Fibroblast of lung (primary cell): ENCODE data around the gene ARMC10. TPM values are rescaled to one million over a fixed set of nuclear protein-coding genes. Genes with fewer than 3 reads are reported as not detected.
"Not testable (repeated sequence)": the region's sequence is repeated elsewhere in the genome, so short reads cannot be mapped to it uniquely, and the experiment has no call there.

Experiments
- DNase-seq, 2 donors: peaks; one replicate each; pipeline versions ENCODE4 v3.0.0 to v3.0.0-alpha.2; 2010; ENCODE audit warnings: low read depth in 2 of 2
- H2AFZ ChIP-seq: 2 replicates; pipeline ENCODE4 v1.5.1; 2012; ENCODE audit warnings: low read length, control low read depth, inconsistent platforms
- H3K27ac ChIP-seq: 2 replicates; pipeline ENCODE4 v1.5.1; 2011; ENCODE audit warnings: low read length, control low read depth; ENCODE audit not compliant: insufficient read depth
- H3K27me3 ChIP-seq: 2 replicates; pipeline ENCODE4 v1.5.1; 2011; ENCODE audit warnings: mild to moderate bottlenecking, low read length; ENCODE audit not compliant: control insufficient read depth, insufficient read depth
- H3K36me3 ChIP-seq: 2 replicates; pipeline ENCODE4 v1.5.1; 2011; ENCODE audit warnings: low read length; ENCODE audit not compliant: control insufficient read depth, insufficient read depth
- H3K4me1 ChIP-seq: 2 replicates; pipeline ENCODE4 v1.5.1; 2011; ENCODE audit warnings: low read length; ENCODE audit not compliant: control insufficient read depth, insufficient read depth; ENCODE audit errors: extremely low read depth
- H3K4me2 ChIP-seq: 2 replicates; pipeline ENCODE4 v1.5.1; 2011; ENCODE audit warnings: low read length, control low read depth; ENCODE audit not compliant: insufficient read depth; ENCODE audit errors: extremely low read depth
- H3K4me3 ChIP-seq, 4 experiments: fragments of 200-600 bp in 1 of 4; sonication (generic) in 1 of 4; replicated peaks in 1 of 4; 2 replicates each; pipeline ENCODE4 v1.5.1; 2011 to 2016; ENCODE audit warnings: low read length in 4 of 4, low read depth in 3 of 4, mild to moderate bottlenecking in 3 of 4, control low read depth in 2 of 4, inconsistent platforms in 1 of 4, mixed read lengths in 1 of 4; ENCODE audit not compliant: insufficient read depth in 1 of 4; ENCODE audit errors: control extremely low read depth in 1 of 4
- H3K79me2 ChIP-seq: 2 replicates; pipeline ENCODE4 v1.5.1; 2012; ENCODE audit warnings: mild to moderate bottlenecking, low read length, inconsistent platforms; ENCODE audit not compliant: control insufficient read depth, insufficient read depth
- H3K9ac ChIP-seq: 2 replicates; pipeline ENCODE4 v1.5.1; 2011; ENCODE audit warnings: mild to moderate bottlenecking, low read length, control low read depth; ENCODE audit not compliant: insufficient read depth
- H3K9me3 ChIP-seq: 2 replicates; pipeline ENCODE4 v1.5.1; 2012; ENCODE audit warnings: low read depth, low read length; ENCODE audit not compliant: control insufficient read depth, insufficient read depth
- H4K20me1 ChIP-seq: 2 replicates; pipeline ENCODE4 v1.5.1; 2011; ENCODE audit warnings: low read length; ENCODE audit not compliant: control insufficient read depth, insufficient read depth; ENCODE audit errors: extremely low read depth
- EZH2 ChIP-seq: IDR thresholded peaks from 2 replicates; pipeline ENCODE4 v1.5.1; 2012; ENCODE audit warnings: low read length, control low read depth, mild to moderate bottlenecking; ENCODE audit errors: missing control alignments
- polyA plus RNA-seq, 2 donors: library from polyadenylated mRNA; depleted of rRNA in 1 of 2; stranded (reverse) in 1 of 2; unstranded in 1 of 2; fragments of >200 nt; gene quantifications; 2 replicates each; pipeline ENCODE4 v1.2.1, GENCODE V29; 2011 to 2012; ENCODE audit warnings: missing spikeins in 1 of 2
- total RNA-seq: library from RNA; depleted of rRNA; stranded (reverse); fragments of >200 nt; gene quantifications from 2 replicates; pipeline ENCODE4 v1.2.1, GENCODE V29; 2014
- TF ChIP-seq, protein P1 (sequence below), 2 donors: IDR thresholded peaks in 1 of 2; conservative IDR thresholded peaks in 1 of 2; 1 replicate in 1 of 2; 2 replicates in 1 of 2; pipeline ENCODE4 v1.5.1; 2011 to 2012; ENCODE audit warnings: low read length in 2 of 2, control low read depth in 1 of 2, inconsistent platforms in 1 of 2, low read depth in 1 of 2, mild to moderate bottlenecking in 1 of 2

Gene ARMC10
- total and polyA plus RNA-seq, 2 donors (not counting 1 experiment from before 2014, with no cell fraction given), result 31.8 to 50.5 TPM

DNA sequence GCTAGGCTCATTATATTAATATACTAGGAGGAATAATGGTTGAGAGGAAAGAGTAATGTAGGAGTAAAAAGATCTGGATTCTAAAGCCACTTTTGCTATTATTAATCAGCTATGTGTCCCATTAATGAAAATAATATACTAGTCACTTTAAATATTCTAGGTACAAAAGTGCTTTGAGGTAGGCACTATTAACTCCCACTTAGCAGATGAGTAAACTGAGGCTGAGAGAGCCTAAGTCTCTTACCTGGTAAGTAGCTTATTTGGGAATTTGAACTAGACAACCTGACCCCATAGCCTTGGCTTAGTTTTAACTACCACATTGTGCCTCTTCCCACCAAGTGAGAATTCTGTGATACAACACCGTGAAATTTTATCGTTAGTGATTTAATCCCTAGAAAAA, 6.0 kb downstream of the ARMC10 start:
- H3K4me1 ChIP-seq, result no peaks in the 10 kb centered on the region
- H3K27ac ChIP-seq, result no peak overlapping the region
- no peaks in the 10 kb centered on the region for H3K9me3 ChIP-seq
- H4K20me1 ChIP-seq, result no peaks in the 10 kb centered on the region
- H3K9ac ChIP-seq, result no peak overlapping the region
- H3K79me2 ChIP-seq, result peaks cover 18% of the 10 kb centered on the region
- no peak overlapping the region for H3K4me2 ChIP-seq
- no peak overlapping the region for H3K4me3 ChIP-seq
- H3K36me3 ChIP-seq, result no peaks in the 10 kb centered on the region
- H2AFZ ChIP-seq, result no peak overlapping the region
- no peak for TF ChIP-seq EZH2
- TF ChIP-seq, protein P1, sequence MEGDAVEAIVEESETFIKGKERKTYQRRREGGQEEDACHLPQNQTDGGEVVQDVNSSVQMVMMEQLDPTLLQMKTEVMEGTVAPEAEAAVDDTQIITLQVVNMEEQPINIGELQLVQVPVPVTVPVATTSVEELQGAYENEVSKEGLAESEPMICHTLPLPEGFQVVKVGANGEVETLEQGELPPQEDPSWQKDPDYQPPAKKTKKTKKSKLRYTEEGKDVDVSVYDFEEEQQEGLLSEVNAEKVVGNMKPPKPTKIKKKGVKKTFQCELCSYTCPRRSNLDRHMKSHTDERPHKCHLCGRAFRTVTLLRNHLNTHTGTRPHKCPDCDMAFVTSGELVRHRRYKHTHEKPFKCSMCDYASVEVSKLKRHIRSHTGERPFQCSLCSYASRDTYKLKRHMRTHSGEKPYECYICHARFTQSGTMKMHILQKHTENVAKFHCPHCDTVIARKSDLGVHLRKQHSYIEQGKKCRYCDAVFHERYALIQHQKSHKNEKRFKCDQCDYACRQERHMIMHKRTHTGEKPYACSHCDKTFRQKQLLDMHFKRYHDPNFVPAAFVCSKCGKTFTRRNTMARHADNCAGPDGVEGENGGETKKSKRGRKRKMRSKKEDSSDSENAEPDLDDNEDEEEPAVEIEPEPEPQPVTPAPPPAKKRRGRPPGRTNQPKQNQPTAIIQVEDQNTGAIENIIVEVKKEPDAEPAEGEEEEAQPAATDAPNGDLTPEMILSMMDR (conservative IDR thresholded peaks at IDR 0.05 in 1 of 2, IDR thresholded peaks at IDR 0.05 in 1 of 2; ENCODE audit: low read depth in 1 of 2, low read length in 2 of 2), result no peak
- H3K27me3 ChIP-seq, result no peaks in the 10 kb centered on the region
- DNase-seq, result no peak

DNA sequence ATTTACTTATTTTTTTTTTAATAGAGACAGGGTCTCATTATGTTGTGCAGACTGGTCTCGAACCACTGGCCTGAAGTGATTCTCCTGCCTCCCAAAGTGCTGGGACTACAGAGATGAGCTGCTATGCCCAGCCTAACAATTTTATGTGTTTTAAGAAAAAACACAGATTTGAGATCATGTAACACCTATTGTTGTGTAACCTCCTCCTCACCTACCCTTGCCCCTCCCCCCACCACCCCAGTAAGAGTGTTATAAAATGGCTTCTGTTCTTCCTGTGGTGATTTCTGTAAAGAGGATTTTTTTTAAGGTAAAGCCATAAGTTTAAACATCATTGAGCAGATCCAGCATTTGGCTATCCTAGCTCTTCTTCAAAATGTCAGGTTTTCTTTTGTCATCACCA, 7.6 kb downstream of the ARMC10 start:
- no peak overlapping the region for H2AFZ ChIP-seq
- H3K27ac ChIP-seq, result no peak overlapping the region
- H3K9ac ChIP-seq, result no peak overlapping the region
- H3K9me3 ChIP-seq, result no peaks in the 10 kb centered on the region
- H3K4me2 ChIP-seq, result no peak overlapping the region
- H4K20me1 ChIP-seq, result no peaks in the 10 kb centered on the region
- no peaks in the 10 kb centered on the region for H3K4me1 ChIP-seq
- no peaks in the 10 kb centered on the region for H3K27me3 ChIP-seq
- no peak for TF ChIP-seq EZH2
- TF ChIP-seq, protein P1 (conservative IDR thresholded peaks at IDR 0.05 in 1 of 2, IDR thresholded peaks at IDR 0.05 in 1 of 2; ENCODE audit: low read depth in 1 of 2, low read length in 2 of 2), result no peak
- H3K79me2 ChIP-seq, result peaks cover 6% of the 10 kb centered on the region
- no peak overlapping the region for H3K4me3 ChIP-seq
- no peak for DNase-seq
- H3K36me3 ChIP-seq, result peaks cover 3% of the 10 kb centered on the region

DNA sequence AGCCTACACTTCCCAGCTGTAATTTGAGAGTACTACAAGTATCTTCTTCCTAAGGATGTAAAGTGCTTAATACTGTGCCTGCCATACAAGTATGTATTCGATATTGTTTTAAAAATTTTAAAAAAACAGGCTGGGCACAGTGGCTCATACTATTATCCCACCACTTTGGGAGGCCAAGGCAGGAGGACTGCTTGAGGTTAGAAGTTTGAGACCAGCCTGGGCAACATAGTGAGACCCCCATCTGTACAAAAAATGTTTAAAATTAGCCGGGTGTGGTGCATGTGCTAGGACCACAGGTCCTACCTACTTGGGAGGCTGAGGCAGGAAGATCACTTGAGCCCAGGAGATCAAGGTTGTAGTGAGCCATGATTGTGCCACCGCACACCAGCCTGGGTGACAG, 8.3 kb downstream of the ARMC10 start:
- H3K9me3 ChIP-seq, result no peaks in the 10 kb centered on the region
- no peak overlapping the region for H2AFZ ChIP-seq
- DNase-seq, result no peak
- H3K79me2 ChIP-seq, result peaks cover under 1% of the 10 kb centered on the region
- H3K4me1 ChIP-seq, result no peaks in the 10 kb centered on the region
- no peak overlapping the region for H3K4me2 ChIP-seq
- H4K20me1 ChIP-seq, result no peaks in the 10 kb centered on the region
- TF ChIP-seq EZH2, result no peak
- TF ChIP-seq, protein P1 (conservative IDR thresholded peaks at IDR 0.05 in 1 of 2, IDR thresholded peaks at IDR 0.05 in 1 of 2; ENCODE audit: low read depth in 1 of 2, low read length in 2 of 2), result no peak
- H3K27me3 ChIP-seq, result no peaks in the 10 kb centered on the region
- H3K27ac ChIP-seq, result no peak overlapping the region
- H3K36me3 ChIP-seq, result peaks cover 3% of the 10 kb centered on the region
- no peak overlapping the region for H3K9ac ChIP-seq
- no peak overlapping the region for H3K4me3 ChIP-seq

DNA sequence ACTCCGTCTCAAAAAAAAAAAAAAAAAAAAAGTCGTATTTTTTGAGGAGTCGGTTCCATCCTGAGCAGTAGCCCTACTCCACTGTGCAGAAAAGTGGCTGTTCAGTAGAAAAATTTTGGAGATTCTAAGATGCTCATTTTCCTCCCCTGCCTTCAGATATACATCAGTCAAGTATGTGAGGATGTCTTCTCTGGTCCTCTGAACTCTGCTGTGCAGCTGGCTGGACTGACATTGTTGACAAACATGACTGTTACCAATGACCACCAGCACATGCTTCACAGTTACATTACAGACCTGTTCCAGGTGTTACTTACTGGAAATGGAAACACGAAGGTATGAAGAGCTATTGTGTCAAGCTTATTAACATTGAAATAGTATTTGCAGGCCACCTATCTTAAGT, 17.4 kb downstream of the ARMC10 start:
- not testable (repeated sequence) for H3K4me3 ChIP-seq, DNase-seq, H2AFZ ChIP-seq, H3K79me2 ChIP-seq, H3K27me3 ChIP-seq, H3K9ac ChIP-seq, H3K4me2 ChIP-seq, H3K36me3 ChIP-seq, H3K4me1 ChIP-seq, H3K27ac ChIP-seq, H4K20me1 ChIP-seq, H3K9me3 ChIP-seq
